GM18505 (cell line): ENCODE data around the gene ARAP2.
A peak's percentile ranks its signal among the peaks of the same experiment; 100 is the strongest.

Experiments
- ATAC-seq: cut with Tn5 transposase; IDR thresholded peaks from one replicate; pipeline ENCODE4 v1.9.1; 2021; ENCODE audit not compliant: unreplicated experiment
- POLR2A ChIP-seq: IDR thresholded peaks from 4 replicates; pipeline ENCODE4 v1.6.1; 2011; ENCODE audit warnings: borderline replicate concordance; ENCODE audit not compliant: insufficient read depth, insufficient read length; ENCODE audit errors: extremely low read depth

The ARAP2 gene

GRCh38 chr4:36128689-36129088 lies 115.6 kb downstream of the ARAP2 start:
- no peak for ATAC-seq
- TF ChIP-seq POLR2A: no peak

- ATAC-seq: no peak
Observed at GRCh38 chr4:36123906-36124305, 120.4 kb downstream of the ARAP2 start.

GRCh38 chr4:36115312-36115711 lies 129.0 kb downstream of the ARAP2 start:
- no peak for ATAC-seq
- no peak for TF ChIP-seq POLR2A

More at GRCh38 chr4:36123906-36124305, 120.4 kb downstream of the ARAP2 start:
- no peak for TF ChIP-seq POLR2A

GRCh38 chr4:36111172-36111571 lies 133.1 kb downstream of the ARAP2 start:
- ATAC-seq: no peak
- TF ChIP-seq POLR2A: no peak

- no peak for ATAC-seq
- TF ChIP-seq POLR2A: no peak
Observed at GRCh38 chr4:36099509-36099908, 144.8 kb downstream of the ARAP2 start.

GRCh38 chr4:36094995-36095394 lies 149.3 kb downstream of the ARAP2 start:
- ATAC-seq: no peak
- TF ChIP-seq POLR2A: no peak

- ATAC-seq: no peak
- TF ChIP-seq POLR2A: no peak
Observed at GRCh38 chr4:36091997-36092396, 152.3 kb downstream of the ARAP2 start.

GRCh38 chr4:36088542-36088941 lies 155.8 kb downstream of the ARAP2 start:
- ATAC-seq: no peak
- no peak for TF ChIP-seq POLR2A

GRCh38 chr4:36086261-36086786 lies 158.0 kb downstream of the ARAP2 start:
- TF ChIP-seq POLR2A: no peak
- ATAC-seq: no peak

GRCh38 chr4:36082817-36083216 lies 161.5 kb downstream of the ARAP2 start:
- no peak for TF ChIP-seq POLR2A
- no peak for ATAC-seq

- peak; percentile 99 for ATAC-seq
- no peak for TF ChIP-seq POLR2A
Observed at GRCh38 chr4:36081185-36081584, 163.1 kb downstream of the ARAP2 start.

- TF ChIP-seq POLR2A: no peak
- ATAC-seq: no peak
Observed at GRCh38 chr4:36079666-36080065, 164.6 kb downstream of the ARAP2 start.

- TF ChIP-seq POLR2A: no peak
Observed at GRCh38 chr4:36078319-36078718, 166.0 kb downstream of the ARAP2 start.

GRCh38 chr4:36072529-36072928 lies 171.8 kb downstream of the ARAP2 start:
- ATAC-seq: no peak
- TF ChIP-seq POLR2A: no peak

More at GRCh38 chr4:36078319-36078718, 166.0 kb downstream of the ARAP2 start:
- ATAC-seq: no peak

- no peak for ATAC-seq
- no peak for TF ChIP-seq POLR2A
Observed at GRCh38 chr4:36067116-36067515, 177.2 kb downstream of the ARAP2 start.
